Eye (tissue), 1 donor: Measurements from ENCODE around the gene ELOVL5.
"Not testable (repeated sequence)": the region's sequence is repeated elsewhere in the genome, so short reads cannot be mapped to it uniquely, and the experiment has no call there.

Experiments
- DNase-seq: peaks from one replicate; pipeline ENCODE4 v3.0.0-alpha.2; 2015

ELOVL5 gene

DNA sequence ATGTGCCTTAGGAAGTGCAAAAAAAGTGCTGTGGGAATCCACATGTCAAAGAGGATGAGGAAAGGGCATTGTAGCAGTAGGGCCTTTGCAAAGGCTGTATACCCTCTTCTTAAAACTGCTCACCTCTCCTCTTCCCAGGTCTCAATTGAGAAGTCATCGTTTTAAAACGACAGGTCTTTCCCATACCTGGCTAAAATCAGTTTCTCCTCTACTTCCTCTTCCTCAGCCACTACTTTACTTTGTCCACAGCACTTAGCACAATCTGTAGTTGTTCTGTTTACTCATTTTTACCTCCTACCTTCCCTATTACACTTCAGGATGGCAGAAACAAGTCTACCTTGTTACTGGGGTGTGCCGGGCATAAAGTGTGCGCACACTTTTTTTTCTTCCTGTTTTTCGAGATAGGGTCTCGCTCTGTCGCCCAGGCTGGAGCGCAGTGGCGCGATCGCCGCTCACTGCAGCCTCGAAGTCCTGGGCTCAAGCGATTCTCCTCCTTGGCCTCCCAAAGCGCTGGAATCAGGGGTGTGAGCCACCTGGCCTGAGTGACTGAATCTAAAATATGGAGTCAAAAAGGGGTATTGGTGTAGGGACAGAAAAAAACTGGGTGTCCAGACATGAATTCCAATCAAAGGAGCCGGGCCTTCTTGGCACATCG is 9.8 kb upstream of the ELOVL5 start:
- DNase-seq = no peak

GRCh38 chr6:53357576-53358360 is 9.0 kb upstream of the ELOVL5 start:
- DNase-seq = peak; percentile 55

DNA sequence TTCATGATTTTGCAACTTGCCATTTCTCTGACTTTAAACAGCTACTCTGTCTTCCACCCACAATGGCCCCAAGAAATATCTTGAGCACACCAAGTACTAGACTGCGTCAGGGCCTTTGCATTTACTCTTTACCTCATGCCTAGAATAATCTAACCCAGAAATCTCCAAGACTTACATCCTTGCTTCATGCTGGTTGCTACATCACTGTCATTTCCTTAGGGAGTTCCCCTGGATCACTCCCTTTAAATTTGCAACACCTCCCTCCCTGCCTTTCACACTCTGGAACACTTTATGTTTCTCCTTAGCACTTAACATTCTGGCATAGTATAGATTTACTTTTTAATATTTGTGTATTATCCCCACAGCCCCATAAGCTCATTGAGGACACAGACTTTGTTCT is 4.9 kb upstream of the ELOVL5 start:
- DNase-seq = no peak

- no peak for DNase-seq
These were observed 3.6 kb upstream of the ELOVL5 start for GRCh38 chr6:53352360-53352759.

DNA sequence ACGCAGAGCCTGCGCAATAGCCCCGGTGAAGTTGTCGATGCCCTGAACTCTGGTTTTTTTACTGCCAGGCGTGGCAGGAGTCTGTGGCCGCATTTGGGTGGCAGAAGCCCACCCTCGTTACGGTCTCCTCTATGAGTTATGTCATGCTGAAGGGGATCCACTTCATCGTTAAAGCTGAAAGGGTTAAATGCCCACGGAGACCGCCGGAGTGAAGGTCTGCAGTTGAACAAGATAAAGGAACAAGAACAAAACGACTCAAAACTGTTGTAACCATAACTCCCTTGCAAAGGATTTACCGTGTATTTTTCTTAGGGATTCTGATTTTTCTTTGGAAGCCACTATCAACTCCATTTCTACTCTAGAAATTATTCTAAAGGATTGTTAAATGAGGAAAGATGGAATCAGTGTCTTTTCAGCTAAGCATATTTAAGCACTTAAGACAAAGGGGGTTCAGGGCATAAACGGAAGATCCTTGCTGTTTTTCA is 501 bp upstream of the ELOVL5 start:
- no peak for DNase-seq

GRCh38 chr6:53347921-53348370 is 804 bp downstream of the ELOVL5 start:
- peak; percentile 93 for DNase-seq

- DNase-seq = peak; percentile 74
These were observed 1.4 kb downstream of the ELOVL5 start for GRCh38 chr6:53347250-53347920.

DNA sequence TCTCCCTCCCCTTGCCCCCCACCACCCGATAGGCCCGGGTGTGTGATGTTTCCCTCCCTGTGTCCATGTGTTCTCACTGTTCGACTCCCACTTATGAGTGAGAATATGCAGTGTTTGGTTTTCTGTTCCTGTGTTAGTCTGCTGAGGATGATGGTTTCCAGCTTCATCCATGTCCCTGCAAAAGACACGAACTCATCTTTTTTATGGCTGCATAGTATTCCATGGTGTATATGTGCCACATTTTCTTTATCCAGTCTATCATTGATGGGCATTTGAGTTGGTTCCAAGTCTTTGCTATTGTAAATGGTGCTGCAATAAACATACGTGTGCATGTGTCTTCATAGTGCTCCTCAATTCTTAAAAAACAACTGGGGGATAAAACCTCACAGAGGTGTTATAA is 2.7 kb downstream of the ELOVL5 start:
- not testable (repeated sequence) for DNase-seq

GRCh38 chr6:53344969-53345368 is 3.8 kb downstream of the ELOVL5 start:
- DNase-seq = no peak

GRCh38 chr6:53343092-53343491 is 5.7 kb downstream of the ELOVL5 start:
- no peak for DNase-seq

DNA sequence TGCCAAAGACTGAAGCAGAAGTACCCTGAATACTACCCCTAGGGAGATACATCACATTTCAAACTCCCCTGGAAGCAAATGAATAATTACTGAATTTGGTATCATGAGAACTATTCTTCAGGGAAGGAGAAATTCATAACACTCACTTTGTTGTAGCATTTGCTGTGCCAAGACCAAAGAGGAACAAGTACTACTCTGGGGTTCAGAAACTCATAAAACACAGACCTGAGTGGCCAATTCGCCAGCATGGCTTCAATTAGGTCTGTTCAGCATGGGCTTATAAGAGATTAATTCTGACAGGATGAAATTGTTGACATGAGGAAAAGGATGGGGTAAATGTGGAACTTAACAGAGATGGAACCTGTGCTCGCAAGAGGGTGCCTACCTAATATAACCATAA is 6.5 kb downstream of the ELOVL5 start:
- DNase-seq = no peak

DNA sequence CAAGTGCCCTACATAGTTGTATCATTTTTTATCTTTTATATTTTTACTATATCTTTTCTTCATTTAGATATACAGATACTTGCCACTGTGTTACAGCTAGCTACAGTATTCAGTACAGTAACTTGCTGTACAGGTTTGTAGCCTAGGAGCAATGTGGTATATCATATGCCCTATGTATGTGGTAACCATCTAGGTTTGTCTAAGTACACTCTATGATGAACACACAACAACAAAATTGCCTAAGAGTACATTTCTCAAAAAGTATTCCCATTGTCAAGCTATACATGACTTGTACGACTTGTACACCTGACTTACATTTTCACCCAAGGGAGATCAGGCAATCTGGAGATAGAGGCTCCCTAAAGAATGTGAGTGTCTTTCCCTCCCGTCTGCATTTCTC is 8.2 kb downstream of the ELOVL5 start:
- no peak for DNase-seq

DNA sequence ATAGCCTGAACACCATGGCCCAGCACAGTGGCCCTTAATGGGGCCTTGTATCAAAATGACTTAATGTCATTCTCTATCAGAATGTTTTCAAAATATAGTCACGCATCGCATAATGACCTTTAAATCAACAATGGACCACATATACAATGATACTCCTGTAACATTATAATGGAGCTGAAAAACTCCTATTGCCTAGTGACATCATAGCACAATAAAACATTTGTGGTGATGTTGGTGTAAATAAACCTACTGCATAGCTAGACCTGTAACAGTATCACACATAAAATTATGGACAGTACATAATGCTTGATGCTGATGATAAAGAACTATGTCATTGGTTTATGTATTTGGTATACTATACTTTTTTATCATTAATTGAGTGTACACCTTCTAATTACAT is 9.3 kb downstream of the ELOVL5 start:
- DNase-seq = no peak

DNA sequence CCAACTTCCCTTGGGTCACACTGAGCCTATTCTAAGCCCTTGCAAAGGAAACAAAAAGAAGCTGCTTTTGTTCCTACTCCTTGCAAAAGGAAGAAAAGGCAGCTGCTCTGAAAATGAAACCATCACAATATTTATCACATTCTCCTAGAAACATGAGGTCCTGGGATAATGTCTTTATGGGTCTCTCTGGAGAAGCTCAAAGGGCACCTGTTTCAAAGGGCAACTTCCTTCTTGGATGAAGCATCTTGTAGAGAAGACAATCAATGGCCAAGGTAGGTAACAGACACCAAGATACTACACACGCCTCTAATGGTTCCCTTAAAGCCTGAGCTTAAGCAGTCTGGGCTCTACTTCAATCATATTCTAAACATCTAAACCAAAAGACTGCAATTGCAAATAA is 10.4 kb downstream of the ELOVL5 start:
- no peak for DNase-seq

GRCh38 chr6:53336070-53336469 is 12.7 kb downstream of the ELOVL5 start:
- no peak for DNase-seq

DNA sequence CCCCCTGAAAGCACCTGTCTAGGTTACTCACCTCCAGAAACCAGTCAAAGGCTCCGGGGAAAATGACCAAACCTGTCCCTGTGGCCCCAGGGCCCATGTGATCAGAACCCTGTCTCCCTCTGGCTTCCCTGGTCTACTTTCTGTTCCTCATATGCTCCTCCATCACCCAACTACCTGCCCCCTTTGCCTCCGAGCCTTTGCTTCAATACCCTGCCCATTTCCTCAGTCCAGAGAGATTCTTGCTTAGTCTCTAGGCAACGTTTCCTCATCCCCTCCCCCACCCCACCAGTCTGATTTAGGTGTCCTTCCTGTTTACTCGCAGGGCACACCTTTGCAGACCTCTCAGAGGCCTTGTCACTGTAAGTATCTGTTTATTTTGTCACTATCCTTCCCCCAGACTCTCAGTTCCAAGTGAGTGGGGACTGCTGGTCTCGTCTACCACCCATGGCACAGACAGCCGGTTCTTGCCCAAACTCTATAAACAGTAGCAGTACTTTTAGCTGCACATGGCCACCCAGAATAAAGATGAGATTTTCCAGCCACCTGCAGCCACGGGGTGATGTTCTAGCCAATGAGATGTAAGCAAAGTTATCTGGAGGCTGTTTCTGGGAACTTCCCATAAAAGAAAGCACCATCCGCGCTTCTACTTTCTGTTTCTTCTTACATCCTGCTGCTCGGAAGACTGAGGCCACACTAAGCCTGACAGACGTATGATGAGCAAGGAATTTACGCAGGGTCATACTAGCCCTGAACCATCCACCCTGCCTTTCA is 13.3 kb downstream of the ELOVL5 start:
- no peak for DNase-seq

DNA sequence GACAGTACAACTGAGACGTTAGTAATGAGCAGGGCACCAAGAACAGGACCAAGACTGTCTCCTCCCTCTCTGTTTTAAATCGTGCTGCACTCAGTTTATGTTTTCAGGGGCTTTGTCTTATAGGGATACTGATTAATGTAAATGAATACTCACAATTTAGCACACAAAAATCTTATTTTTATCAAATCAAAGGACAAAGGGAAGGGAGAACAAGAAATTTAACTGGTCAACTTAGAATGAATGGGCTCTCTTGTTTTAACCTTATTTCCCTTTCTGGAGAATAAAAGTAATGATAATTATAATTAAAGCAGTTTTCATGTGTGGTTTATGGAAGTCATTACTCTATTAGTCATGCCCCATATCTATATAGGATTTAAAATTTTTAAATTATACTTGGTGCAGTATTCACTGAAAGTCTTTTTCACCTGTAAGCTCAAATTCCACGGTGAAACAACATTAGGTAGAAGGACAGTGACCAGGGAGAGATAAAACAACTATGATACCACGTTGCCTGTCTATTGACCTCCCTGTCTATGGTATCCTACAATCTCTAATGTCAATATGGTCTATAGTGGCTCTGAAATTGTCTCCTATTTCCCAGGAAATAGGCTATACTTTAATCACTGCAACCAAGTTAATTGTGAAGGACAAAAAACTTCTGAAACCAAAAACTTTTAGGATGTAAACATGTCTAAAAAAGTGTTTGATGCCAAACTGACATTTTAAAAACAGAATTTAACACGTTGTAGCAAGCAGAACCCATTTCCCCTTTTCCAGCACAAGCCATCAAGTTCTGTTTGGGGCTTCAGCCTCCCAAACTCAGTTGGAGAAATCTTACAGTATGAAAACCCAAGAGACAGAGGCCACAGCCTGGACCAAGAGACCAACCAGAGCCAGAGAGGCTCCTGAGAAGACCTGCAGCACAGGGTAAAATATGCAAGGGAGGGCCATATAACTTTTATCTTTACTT is 15.0 kb downstream of the ELOVL5 start:
- DNase-seq = no peak

DNA sequence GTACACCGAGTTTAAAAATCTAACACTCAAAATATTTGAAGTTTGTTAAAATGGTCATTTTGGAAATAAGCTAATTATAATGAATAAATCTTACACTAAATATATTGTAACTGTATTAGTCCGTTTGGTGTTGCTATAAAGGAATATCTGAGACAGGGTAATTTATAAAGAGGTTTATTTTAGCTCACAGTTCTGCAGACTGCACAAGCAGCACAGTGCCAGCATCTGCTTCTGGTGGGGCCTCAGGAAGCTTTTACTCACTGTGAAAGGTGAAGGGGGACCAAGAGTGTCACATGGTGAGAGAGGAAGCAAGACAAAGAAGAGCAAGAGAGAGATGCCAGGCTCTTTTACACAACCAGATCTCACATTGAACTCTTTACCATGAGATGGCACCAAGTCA is 17.1 kb downstream of the ELOVL5 start:
- no peak for DNase-seq

- no peak for DNase-seq
These were observed 18.6 kb downstream of the ELOVL5 start for GRCh38 chr6:53330137-53330536.

GRCh38 chr6:53328375-53328774 is 20.4 kb downstream of the ELOVL5 start:
- DNase-seq = no peak

GRCh38 chr6:53327017-53327395 is 21.7 kb downstream of the ELOVL5 start:
- DNase-seq = no peak
